Testis (tissue), 3 donors: Measurements from ENCODE around the gene AIRE. TPM values are rescaled to one million over a fixed set of nuclear protein-coding genes. Genes with fewer than 3 reads are reported as not detected.

Experiments used
- DNase-seq: peaks from one replicate; pipeline ENCODE4 v3.0.0-alpha.2; 2019
- H3K27ac ChIP-seq, 2 donors: fragments of 200-600 bp; sonication (generic); one replicate each; pipeline ENCODE4 v1.5.1; 2019
- H3K27me3 ChIP-seq: fragments of 200-600 bp; sonication (generic); one replicate; pipeline ENCODE4 v1.5.1; 2019
- H3K36me3 ChIP-seq: fragments of 200-600 bp; sonication (generic); one replicate; pipeline ENCODE4 v1.5.1; 2017; ENCODE audit warnings: low read depth; ENCODE audit errors: missing control alignments
- H3K4me1 ChIP-seq: fragments of 200-600 bp; sonication (generic); one replicate; pipeline ENCODE4 v1.5.1; 2019
- H3K4me3 ChIP-seq, 2 donors: fragments of 200-600 bp; sonication (generic); one replicate each; pipeline ENCODE4 v1.5.1; 2017 to 2019
- H3K9me3 ChIP-seq: fragments of 200-600 bp; sonication (generic); one replicate; pipeline ENCODE4 v1.5.1; 2017
- POLR2A ChIP-seq: fragments of 450-650 bp; IDR thresholded peaks from one replicate; pipeline ENCODE4 v1.6.1; 2017; ENCODE audit warnings: antibody characterized with exemption, mild to moderate bottlenecking, moderate library complexity
- WGBS, 2 donors: methylation state at CpG; one replicate each; pipeline ENCODE4 v1.1.5; 2018; 5-methylcytosine and 5-hydroxymethylcytosine counted together
- intact Hi-C: fragments of 100-400 bp; cut with DNase I; formaldehyde crosslinking; loops from one replicate; pipeline ENCODE4 v1.15.1; 2023; ENCODE audit warnings: low total_unique reads
- polyA plus RNA-seq: library from polyadenylated mRNA; stranded (reverse); fragments of 350-450 nt; fragmentation: Illumina TruSeq; extraction: RNeasy Lipid Tissue Mini Kit (QIAGEN cat#74804); gene quantifications from one replicate; pipeline ENCODE4 v1.2.3, GENCODE V29; 2014; ENCODE audit warnings: low read depth, low replicate concordance; ENCODE audit not compliant: insufficient read depth
- total RNA-seq, 2 donors: library from RNA; depleted of rRNA; stranded (reverse); fragments of >200 nt; gene quantifications; one replicate each; pipeline ENCODE4 v1.2.3, GENCODE V29; 2016
- TF ChIP-seq, protein P1 (sequence below), 3 experiments: fragments of 450-650 bp in 2 of 3; fragments of 200-600 bp in 1 of 3; sonication (generic) in 1 of 3; IDR thresholded peaks; one replicate each; pipeline ENCODE4 v1.5.1; 2016 to 2019; ENCODE audit warnings: antibody characterized with exemption in 3 of 3, mild to moderate bottlenecking in 2 of 3, moderate library complexity in 1 of 3

Gene AIRE
- total and polyA plus RNA-seq, 3 donors from 2014 or later, result 0.16 to 0.68 (median 0.55) TPM

DNA sequence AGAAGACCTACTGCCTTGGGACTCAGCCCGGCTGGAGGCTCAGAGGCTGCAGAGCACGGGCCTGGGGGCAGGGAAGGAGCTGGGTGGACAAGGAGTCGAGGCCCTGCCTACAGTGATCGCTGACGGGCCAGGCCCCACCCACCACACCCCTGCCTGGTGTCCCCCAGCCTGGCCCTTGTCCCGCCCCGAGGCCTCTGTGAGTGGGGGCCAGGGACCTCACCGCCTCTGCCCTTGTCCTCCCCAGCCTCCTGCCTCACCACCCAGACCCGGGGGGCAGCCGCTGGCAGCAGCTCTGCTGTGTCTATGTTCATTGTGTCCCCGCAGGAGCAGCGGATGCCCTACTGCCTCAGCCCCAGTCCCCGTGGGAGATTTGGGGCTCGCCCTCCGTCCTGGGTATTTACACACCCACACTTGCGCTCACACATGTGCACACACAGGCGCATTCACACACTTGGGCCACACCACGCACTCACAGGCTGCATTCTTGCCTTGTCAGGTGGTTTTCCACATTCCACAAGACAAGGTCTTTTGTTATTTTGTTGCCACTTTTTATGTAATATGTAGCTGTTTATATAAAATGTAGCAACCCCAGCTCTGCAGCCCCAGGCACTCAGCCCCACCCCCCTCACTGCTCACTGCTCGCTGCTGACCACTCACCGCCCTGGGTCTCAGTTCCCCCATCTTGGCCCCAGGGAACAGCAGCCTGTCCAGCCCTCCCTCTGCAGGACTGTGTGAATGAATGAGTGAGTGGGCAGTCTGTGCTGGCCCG lies 21.4 kb downstream of the AIRE start:
- no peaks in the 10 kb centered on the region for H3K27me3 ChIP-seq
- DNase-seq, result peak; percentile 94
- H3K36me3 ChIP-seq, result no peaks in the 10 kb centered on the region
- intact Hi-C loops, result no loop called here
- no peaks in the 10 kb centered on the region for H3K9me3 ChIP-seq
- H3K4me1 ChIP-seq, result peaks cover 63% of the 10 kb centered on the region
- WGBS, 2 donors, result 53 to 57% methylated on average over 9 to 21 of the region's 21 CpGs
- no peak for TF ChIP-seq POLR2A
- TF ChIP-seq, protein P1, sequence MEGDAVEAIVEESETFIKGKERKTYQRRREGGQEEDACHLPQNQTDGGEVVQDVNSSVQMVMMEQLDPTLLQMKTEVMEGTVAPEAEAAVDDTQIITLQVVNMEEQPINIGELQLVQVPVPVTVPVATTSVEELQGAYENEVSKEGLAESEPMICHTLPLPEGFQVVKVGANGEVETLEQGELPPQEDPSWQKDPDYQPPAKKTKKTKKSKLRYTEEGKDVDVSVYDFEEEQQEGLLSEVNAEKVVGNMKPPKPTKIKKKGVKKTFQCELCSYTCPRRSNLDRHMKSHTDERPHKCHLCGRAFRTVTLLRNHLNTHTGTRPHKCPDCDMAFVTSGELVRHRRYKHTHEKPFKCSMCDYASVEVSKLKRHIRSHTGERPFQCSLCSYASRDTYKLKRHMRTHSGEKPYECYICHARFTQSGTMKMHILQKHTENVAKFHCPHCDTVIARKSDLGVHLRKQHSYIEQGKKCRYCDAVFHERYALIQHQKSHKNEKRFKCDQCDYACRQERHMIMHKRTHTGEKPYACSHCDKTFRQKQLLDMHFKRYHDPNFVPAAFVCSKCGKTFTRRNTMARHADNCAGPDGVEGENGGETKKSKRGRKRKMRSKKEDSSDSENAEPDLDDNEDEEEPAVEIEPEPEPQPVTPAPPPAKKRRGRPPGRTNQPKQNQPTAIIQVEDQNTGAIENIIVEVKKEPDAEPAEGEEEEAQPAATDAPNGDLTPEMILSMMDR (IDR thresholded peaks at IDR 0.05), result no peak
- H3K27ac ChIP-seq, result peak overlapping the region; percentile 57 to 89
- H3K4me3 ChIP-seq, result no peak overlapping the region

DNA sequence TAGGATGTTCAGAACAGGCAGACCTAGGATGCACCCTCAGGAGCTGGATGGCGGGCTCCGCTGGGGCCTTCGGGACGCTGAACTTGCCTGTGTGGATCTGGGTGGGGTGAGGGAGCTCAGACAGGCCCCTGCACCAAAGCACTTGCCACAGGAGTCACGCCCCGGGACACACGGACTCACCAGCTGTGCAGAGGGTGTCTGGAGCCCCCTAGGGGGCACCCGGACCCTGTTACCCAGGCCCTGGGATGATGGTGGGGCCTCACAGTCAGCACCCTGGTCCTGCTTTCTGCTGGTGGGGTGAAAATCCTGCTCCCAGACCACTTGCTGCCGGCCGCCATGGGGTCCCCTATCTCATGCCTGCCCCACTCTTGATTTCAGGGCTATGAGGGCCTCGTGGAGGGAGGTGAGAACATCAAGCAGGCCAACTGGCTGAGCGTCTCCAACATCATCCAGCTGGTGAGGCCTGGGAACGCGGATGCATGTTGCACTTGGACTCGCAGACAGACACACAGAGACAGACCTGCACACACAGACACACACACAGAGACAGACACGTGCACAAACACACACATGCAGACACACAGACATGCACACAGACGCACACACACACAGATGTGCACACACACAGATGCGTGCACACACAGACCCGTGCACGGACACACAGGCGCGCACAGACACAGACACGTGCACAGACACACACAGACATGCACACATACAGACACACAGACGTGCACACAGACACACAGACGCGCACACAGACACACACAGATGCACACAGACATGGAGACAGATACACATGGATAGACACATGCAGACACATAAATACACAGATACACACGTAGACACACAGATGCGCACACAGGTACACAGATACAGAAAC lies 25.2 kb downstream of the AIRE start:
- Histone ChIP-seq H3K9me3 (no peaks in the 10 kb centered on the region), H3K27me3 (no peaks in the 10 kb centered on the region), H3K4me3 (no peak overlapping the region), H3K4me1 (peaks cover 32% of the 10 kb centered on the region), H3K27ac (no peak overlapping the region), H3K36me3 (no peaks in the 10 kb centered on the region)
- DNase-seq, result no peak
- intact Hi-C loops, result no loop called here
- TF ChIP-seq POLR2A, result no peak
- TF ChIP-seq, protein P1 (IDR thresholded peaks at IDR 0.05), result no peak
- 92 to 93% methylated on average over 18 to 28 of the region's 28 CpGs for WGBS, 2 donors

DNA sequence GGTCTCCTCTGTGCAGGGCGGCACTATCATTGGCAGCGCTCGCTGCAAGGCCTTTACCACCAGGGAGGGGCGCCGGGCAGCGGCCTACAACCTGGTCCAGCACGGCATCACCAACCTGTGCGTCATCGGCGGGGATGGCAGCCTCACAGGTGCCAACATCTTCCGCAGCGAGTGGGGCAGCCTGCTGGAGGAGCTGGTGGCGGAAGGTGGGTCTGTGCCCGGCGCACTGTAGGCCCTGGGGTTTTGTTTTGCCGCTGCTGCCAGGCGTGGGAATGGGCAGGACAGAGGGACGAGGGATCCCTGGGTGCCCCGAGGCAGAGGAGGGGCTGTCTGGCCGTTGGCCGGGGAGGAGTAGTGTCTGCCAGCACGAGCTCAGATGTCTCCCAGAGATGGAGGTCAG lies 26.4 kb downstream of the AIRE start:
- TF ChIP-seq POLR2A, result no peak
- TF ChIP-seq, protein P1 (IDR thresholded peaks at IDR 0.05), result no peak
- peaks cover 21% of the 10 kb centered on the region for H3K4me1 ChIP-seq
- H3K27me3 ChIP-seq, result no peaks in the 10 kb centered on the region
- no peaks in the 10 kb centered on the region for H3K9me3 ChIP-seq
- no peak overlapping the region for H3K27ac ChIP-seq
- H3K4me3 ChIP-seq, result no peak overlapping the region
- H3K36me3 ChIP-seq, result no peaks in the 10 kb centered on the region
- DNase-seq, result no peak
- WGBS, 2 donors, result 94 to 100% methylated on average over 9 to 22 of the region's 22 CpGs
- intact Hi-C loops, result no loop called here

DNA sequence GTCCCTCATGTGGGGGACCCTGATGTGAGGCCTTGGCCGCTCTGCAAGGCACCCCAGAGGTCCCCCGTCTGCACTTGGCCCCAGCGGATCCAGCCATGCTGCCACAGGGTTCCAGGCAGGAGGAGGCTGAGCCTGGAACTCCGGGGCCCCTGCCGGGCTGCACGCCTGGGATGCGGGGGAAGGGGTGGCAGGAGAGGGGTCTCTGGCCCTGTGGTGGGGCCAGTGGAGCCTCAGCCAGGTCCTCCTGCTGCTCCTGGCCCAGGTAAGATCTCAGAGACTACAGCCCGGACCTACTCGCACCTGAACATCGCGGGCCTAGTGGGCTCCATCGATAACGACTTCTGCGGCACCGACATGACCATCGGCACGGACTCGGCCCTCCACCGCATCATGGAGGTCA lies 27.0 kb downstream of the AIRE start:
- TF ChIP-seq, protein P1 (IDR thresholded peaks at IDR 0.05), result no peak
- no peak for TF ChIP-seq POLR2A

More for the DNA sequence above, 27.0 kb downstream of the AIRE start:
- Histone ChIP-seq H3K4me1 (peaks cover 18% of the 10 kb centered on the region), H3K27ac (no peak overlapping the region), H3K4me3 (no peak overlapping the region), H3K27me3 (no peaks in the 10 kb centered on the region), H3K36me3 (no peaks in the 10 kb centered on the region), H3K9me3 (no peaks in the 10 kb centered on the region)
- DNase-seq, result no peak
- 80 to 96% methylated on average over 1 to 19 of the region's 19 CpGs for WGBS, 2 donors
- intact Hi-C loops, result no loop called here
